Measurements from ENCODE around the gene CD300C.

- TF ChIP-seq CTCF (IDR thresholded peaks at IDR 0.05) (no peak), EZH2 (IDR thresholded peaks at IDR 0.05; ENCODE audit: borderline replicate concordance, insufficient read depth, low read depth, low read length, poor library complexity, severe bottlenecking) (no peak)
Measured at GRCh38 chr17:74520016-74520434, 25.9 kb downstream of the CD300C start.

All from B cell (primary cell).